GM21786 (cell line): Measurements from ENCODE around the gene SSR1.

Experiments
- ATAC-seq: cut with Tn5 transposase; IDR thresholded peaks from one replicate; pipeline ENCODE4 v1.9.1; 2021; ENCODE audit not compliant: unreplicated experiment

The SSR1 gene

DNA sequence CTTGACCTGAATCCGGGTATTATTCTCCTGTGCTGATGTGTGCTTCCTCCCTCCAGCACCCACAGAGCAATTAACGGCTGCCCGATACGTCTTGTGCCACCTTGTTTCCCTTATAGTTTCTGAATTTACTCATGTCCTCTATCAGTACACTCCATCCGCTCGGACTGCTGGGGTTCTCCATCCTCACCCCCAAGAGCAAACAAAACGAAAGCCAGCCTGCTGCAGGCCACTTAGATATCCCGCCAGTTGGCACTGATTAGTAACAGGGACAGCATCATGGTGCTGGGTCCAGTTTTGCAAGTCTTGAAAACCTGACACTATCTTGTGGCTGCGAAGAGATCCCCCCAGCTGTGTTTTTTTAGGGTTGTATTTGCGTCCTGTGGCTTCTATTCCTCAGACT is 71.8 kb downstream of the SSR1 start:
- ATAC-seq: no peak

DNA sequence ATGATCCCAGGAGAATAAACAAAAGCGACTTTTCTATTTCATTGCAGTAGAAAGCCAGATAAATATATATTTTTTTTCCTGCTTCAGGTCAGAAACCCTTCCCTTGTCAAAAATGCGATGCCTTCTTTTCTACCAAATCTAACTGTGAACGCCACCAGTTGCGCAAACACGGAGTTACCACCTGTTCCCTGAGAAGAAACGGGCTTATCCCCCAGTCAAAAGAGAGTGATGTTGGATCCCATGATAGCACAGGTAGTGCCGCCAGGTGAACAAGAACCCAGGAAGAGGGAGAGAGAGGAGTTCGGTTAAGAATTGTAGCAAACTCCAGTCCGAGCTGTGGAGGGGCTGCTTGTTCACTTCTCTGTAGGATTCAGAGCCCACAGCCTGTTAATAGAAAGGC is 72.6 kb downstream of the SSR1 start:
- ATAC-seq: no peak

DNA sequence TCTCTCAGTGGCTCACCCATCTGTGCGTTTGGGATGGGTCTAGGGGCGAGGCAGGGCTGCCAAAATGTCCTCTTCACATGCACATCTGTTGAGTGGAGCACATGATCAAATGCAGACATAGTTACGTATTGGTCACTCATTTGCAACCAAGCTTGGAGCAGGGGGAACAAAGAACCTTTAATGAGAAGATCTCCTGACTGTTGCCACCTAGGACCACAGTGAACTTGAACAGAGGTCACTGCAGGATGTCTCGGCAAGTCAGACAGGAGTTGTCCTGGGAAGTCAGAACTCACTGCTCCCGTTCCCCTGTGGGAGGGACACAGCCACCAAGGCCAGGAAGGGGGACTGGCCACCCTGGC is 73.4 kb downstream of the SSR1 start:
- ATAC-seq: no peak

DNA sequence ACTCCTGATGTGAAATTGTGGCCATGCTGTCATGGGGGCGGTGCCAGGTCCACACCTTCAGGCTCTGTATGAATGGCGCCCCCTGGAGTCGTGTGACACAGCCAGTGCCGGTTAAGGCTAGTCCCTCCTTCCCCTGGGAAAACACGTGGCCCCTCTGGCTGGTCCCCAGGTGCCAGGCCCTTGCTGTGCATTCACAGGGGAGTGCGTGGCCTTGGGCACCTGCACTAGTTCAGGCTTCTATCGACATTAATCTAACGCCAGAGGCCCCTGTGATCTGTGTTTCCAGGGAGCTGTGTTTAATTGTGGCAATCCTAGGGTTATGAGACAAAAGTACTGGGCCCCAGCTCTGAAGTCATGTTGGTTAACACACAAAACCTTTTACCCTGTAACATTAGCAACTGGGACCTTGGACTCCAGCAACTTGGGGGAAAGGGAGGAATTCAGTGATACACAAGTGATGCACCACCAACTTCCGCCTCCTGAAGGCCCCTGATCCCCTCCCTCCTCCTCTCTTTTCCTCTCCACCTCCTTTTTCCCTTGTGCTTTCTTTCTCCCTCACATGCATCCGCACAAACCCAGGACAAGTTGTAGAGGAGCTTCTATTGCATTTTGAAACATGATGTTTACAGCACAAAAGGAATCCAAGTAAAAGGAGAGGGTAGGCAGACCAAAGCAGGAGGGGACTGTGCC is 74.0 kb downstream of the SSR1 start:
- ATAC-seq: peak; percentile 47

- ATAC-seq: no peak
These were observed 74.5 kb downstream of the SSR1 start for GRCh38 chr6:7238526-7238899.

DNA sequence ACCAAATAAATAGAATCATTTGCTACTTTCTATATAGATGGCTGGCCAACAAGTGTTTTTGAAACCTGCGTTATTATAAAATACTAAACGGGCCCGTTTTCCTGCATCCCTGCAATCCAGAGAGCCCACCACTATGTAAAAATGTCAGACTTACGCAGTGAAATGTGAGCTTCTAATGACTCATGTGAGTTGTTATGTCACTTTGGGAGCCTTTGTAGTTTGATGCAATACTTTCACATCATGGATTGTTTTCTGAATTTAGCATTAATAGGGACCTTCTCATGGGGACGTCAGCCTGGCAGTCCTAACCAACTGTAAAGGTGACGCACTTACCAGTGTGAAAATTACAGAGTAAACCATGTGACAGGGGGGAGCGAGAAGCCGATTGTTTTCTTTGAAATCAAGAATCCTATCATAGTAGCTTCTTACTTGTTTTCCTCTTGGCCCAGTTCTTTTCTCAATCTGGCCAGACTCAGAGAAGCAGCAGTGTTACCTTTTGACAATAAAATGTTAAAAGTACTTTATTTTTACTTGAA is 75.3 kb downstream of the SSR1 start:
- no peak for ATAC-seq

- ATAC-seq: peak; percentile 39
These were observed 76.4 kb downstream of the SSR1 start for GRCh38 chr6:7236306-7237209.

DNA sequence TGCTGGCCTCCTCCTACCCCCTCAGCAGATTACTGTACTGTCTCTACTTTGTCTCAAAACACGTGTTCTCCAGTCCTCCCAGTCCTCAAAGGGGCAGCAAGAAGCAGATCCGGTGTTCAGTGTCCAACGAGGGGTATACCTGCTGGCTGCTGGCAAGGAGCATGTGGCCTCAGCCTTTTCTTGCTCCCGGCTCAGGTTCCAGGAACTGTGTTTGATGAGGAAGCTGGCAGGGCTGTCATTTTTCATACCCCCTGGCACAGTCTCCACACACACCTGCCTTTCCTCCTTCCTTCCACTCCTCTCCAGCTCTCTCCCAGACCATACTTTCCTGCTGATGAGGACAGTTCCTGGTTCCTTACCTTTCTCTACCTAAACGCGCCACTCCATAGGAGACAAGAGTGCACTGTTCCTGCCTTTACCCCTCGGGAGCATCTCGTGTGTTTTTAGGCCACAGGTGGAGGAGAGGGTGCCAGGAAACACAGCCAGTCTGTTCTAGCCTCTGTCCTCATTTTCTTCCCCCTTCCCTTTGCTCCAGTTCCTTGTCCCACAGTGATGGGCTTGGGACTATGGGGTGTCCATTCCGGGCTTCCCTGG is 77.2 kb downstream of the SSR1 start:
- no peak for ATAC-seq

DNA sequence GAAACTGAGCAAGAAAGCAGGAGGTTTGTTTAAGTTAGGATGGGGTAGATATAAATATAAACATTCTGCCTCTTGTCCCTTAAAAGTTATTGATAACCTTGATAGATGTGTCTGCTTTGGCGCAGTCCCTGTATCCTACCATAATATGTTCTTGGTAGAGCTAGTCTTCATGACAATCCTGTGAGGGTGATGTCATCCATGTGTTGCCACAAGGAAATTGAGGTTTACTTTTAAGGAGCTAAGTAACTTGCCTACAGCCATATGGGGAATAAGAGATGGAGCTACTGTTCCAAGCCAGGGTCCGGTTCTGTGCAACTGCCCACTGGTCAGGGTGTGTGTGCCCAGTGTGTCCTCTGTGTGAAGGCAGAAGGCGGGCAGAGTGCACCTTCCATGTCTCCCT is 78.5 kb downstream of the SSR1 start:
- ATAC-seq: no peak

DNA sequence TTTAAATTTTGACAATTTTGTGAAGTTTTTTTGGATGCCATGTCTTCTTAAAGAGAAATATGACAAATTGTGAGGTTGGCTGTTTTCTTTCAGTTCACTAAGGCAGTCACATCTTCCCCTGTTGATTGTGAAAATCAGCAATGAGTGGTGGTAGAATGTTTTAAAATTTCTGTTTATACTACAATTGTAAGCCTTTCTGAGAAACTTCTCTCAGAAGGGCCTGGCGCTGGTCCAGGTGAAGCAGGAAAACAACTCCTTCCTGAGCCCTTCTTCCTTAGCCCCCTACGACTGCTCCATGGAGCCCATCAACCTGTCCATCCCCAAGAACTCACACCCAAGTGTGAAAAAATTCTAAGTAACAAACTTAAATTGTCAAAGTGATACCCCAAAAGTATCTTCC is 80.6 kb downstream of the SSR1 start:
- ATAC-seq: no peak

DNA sequence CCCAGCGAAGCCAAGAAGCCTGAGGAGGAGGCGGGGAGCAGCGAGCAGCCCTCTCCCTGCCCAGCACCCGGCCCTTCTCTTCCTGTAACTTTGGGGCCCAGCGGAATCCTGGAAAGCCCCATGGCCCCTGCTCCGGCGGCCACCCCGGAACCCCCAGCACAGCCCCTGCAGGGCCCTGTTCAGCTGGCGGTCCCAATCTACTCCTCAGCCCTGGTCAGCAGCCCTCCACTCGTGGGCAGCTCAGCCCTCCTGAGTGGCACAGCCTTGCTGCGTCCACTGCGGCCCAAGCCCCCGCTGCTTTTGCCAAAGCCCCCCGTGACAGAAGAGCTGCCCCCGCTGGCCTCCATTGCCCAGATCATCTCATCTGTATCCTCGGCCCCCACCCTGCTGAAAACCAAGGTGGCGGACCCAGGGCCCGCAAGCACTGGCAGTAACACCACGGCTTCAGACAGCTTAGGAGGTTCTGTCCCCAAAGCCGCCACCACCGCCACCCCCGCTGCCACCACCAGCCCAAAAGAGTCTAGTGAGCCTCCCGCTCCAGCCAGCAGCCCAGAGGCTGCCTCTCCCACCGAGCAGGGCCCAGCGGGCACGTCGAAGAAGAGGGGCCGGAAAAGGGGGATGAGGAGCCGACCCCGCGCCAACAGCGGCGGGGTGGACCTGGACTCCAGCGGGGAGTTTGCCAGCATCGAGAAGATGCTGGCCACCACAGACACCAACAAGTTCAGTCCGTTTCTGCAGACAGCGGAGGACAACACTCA is 81.9 kb downstream of the SSR1 start:
- no peak for ATAC-seq

- no peak for ATAC-seq
These were observed 82.7 kb downstream of the SSR1 start for GRCh38 chr6:7230327-7230691.

DNA sequence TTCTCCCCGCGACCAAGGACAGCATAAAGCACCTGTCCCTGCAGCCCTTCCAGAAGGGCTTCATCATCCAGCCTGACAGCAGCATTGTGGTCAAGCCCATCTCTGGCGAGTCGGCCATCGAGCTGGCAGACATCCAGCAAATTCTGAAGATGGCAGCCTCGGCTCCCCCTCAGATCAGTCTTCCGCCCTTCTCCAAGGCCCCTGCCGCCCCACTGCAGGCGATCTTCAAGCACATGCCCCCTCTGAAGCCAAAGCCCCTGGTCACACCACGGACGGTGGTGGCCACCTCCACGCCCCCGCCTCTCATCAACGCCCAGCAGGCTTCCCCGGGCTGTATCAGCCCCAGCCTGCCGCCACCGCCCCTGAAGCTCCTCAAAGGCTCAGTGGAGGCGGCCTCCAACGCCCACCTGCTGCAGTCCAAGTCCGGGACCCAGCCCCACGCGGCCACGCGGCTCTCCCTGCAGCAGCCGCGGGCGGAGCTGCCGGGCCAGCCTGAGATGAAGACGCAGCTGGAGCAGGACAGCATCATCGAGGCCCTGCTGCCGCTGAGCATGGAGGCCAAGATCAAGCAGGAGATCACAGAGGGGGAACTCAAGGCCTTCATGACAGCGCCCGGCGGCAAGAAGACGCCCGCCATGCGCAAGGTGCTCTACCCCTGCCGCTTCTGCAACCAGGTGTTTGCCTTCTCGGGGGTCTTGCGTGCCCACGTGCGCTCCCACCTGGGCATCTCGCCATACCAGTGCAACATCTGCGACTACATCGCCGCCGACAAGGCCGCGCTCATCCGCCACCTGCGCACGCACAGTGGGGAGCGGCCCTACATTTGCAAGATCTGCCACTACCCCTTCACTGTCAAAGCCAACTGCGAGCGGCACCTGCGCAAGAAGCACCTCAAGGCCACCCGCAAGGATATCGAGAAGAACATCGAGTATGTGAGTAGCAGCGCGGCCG is 83.3 kb downstream of the SSR1 start:
- no peak for ATAC-seq

- no peak for ATAC-seq
These were observed 84.2 kb downstream of the SSR1 start for GRCh38 chr6:7228662-7229375.

GRCh38 chr6:7224731-7225130 is 88.3 kb downstream of the SSR1 start:
- no peak for ATAC-seq

DNA sequence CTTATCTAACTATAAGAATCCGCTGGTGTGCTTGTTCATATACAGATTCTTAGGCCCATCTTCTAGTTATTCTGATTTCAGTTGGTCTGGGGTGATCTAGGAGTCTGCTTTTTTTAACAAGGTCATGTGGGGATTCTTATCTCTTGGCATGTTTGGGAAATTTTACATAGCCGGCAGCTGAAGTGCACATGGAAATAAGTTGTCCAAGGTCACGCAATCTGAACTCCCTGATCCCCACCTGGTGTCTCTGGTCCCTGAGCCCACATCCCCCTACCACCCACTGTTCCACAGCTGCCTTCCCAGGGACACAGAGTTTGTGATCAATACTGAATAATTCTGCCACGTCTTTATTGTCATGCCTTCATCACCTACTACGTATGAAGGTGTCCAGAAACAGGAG is 90.8 kb downstream of the SSR1 start:
- no peak for ATAC-seq

DNA sequence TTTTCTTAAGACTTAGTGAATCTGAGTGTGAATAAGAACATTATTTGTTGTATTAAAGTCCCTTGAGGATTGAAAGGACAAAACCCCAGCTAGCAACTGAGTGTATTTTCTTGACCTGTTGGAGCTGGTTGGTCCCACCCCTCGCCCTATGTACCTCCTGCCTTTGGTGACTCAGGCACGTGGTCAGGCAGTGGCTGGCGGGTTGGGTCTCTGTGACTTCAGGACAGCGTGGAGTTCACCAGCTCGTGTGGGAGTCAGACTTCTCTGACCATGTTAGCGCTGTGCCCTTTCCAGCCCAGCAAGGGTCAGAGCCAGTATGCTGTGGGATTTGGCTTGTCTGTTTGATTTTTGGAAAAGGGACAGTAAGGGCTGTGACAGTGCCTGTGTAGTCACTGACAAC is 93.7 kb downstream of the SSR1 start:
- ATAC-seq: no peak

DNA sequence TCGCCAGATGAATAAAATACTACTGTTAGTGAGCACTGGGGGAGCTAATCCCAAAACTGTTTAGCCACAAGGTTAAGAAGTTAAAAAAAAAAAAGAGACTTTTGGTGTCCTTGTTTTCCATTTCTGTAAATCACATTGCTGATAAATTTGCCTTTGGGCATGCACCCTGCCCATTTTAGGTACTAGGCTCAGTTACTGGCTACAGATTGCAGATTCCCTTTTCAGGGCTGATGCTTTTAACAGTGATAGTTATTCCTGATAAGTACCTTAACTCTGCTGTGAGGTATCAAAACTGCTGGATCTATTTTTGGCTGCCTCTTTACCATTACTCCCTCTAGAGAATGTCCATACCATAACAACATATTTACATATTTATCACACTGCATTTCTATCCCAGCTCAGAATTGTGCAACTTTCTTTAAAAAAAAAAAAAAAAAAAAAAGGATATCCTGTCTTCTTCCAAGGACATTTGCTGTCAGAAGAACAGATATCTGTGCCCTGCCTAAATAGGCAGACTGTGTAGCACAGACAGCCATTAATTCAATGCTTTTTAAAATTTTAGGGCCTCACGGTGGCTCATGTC is 94.5 kb downstream of the SSR1 start:
- no peak for ATAC-seq
